WERI-Rb-1 (cell line): ENCODE data around the gene TBC1D5.
"Not testable (repeated sequence)": the region's sequence is repeated elsewhere in the genome, so short reads cannot be mapped to it uniquely, and the experiment has no call there.

Experiments used
- DNase-seq: peaks from one replicate; pipeline ENCODE4 v3.0.0-alpha.2; 2020
- H3K27ac ChIP-seq: fragments of 250-450 bp; sonication (Bioruptor Pico); 2 replicates; pipeline ENCODE4 v1.5.1; 2020; ENCODE audit warnings: mild to moderate bottlenecking, moderate library complexity
- H3K27me3 ChIP-seq: fragments of 250-450 bp; sonication (Bioruptor Pico); 2 replicates; pipeline ENCODE4 v1.5.1; 2021; ENCODE audit warnings: mild to moderate bottlenecking, low read depth, moderate library complexity; ENCODE audit not compliant: insufficient read depth, severe bottlenecking
- H3K36me3 ChIP-seq: fragments of 250-450 bp; sonication (Bioruptor Pico); 2 replicates; pipeline ENCODE4 v1.5.1; 2020; ENCODE audit warnings: mild to moderate bottlenecking, moderate library complexity
- H3K4me3 ChIP-seq: 2 replicates; pipeline ENCODE4 v1.5.1; 2011; ENCODE audit warnings: low read depth, mild to moderate bottlenecking, control low read depth, low read length
- H3K9me3 ChIP-seq: fragments of 250-450 bp; sonication (Bioruptor Pico); 2 replicates; pipeline ENCODE4 v1.5.1; 2021; ENCODE audit warnings: mild to moderate bottlenecking, moderate library complexity; ENCODE audit not compliant: severe bottlenecking
- CTCF ChIP-seq: IDR thresholded peaks from 2 replicates; pipeline ENCODE4 v1.5.1; 2011; ENCODE audit warnings: low read depth, mild to moderate bottlenecking, control low read depth, inconsistent platforms, low read length

Gene TBC1D5

GRCh38 chr3:17672506-17672905 is 69.9 kb downstream of the TBC1D5 start:
- Histone ChIP-seq H3K36me3 (no peaks in the 10 kb centered on the region), H3K27me3 (no peaks in the 10 kb centered on the region), H3K9me3 (no peaks in the 10 kb centered on the region), H3K4me3 (no peak overlapping the region), H3K27ac (no peak overlapping the region)
- DNase-seq, result no peak
- TF ChIP-seq CTCF, result no peak

GRCh38 chr3:17670749-17671148 is 71.7 kb downstream of the TBC1D5 start:
- no peak for TF ChIP-seq CTCF
- no peaks in the 10 kb centered on the region for H3K36me3 ChIP-seq
- H3K27ac ChIP-seq, result no peak overlapping the region
- no peaks in the 10 kb centered on the region for H3K9me3 ChIP-seq
- H3K4me3 ChIP-seq, result no peak overlapping the region
- no peaks in the 10 kb centered on the region for H3K27me3 ChIP-seq
- no peak for DNase-seq

- no peak for DNase-seq
Observed at GRCh38 chr3:17664923-17665322, 77.5 kb downstream of the TBC1D5 start.

GRCh38 chr3:17656264-17656663 is 86.2 kb downstream of the TBC1D5 start:
- no peak overlapping the region for H3K4me3 ChIP-seq
- DNase-seq, result no peak
- no peak for TF ChIP-seq CTCF
- no peaks in the 10 kb centered on the region for H3K36me3 ChIP-seq
- no peak overlapping the region for H3K27ac ChIP-seq
- no peaks in the 10 kb centered on the region for H3K9me3 ChIP-seq
- H3K27me3 ChIP-seq, result no peaks in the 10 kb centered on the region

More at GRCh38 chr3:17664923-17665322, 77.5 kb downstream of the TBC1D5 start:
- H3K27me3 ChIP-seq, result no peaks in the 10 kb centered on the region
- no peaks in the 10 kb centered on the region for H3K36me3 ChIP-seq
- TF ChIP-seq CTCF, result no peak
- no peak overlapping the region for H3K4me3 ChIP-seq
- H3K9me3 ChIP-seq, result no peaks in the 10 kb centered on the region
- H3K27ac ChIP-seq, result no peak overlapping the region

- Histone ChIP-seq H3K9me3 (no peaks in the 10 kb centered on the region), H3K27ac (no peak overlapping the region), H3K36me3 (no peaks in the 10 kb centered on the region), H3K4me3 (no peak overlapping the region), H3K27me3 (no peaks in the 10 kb centered on the region)
- no peak for TF ChIP-seq CTCF
- no peak for DNase-seq
Observed at GRCh38 chr3:17655743-17656142, 86.7 kb downstream of the TBC1D5 start.

- H3K36me3 ChIP-seq, DNase-seq, H3K27me3 ChIP-seq, H3K9me3 ChIP-seq, H3K27ac ChIP-seq, H3K4me3 ChIP-seq: not testable (repeated sequence)
Observed at GRCh38 chr3:17649748-17650147, 92.7 kb downstream of the TBC1D5 start.

- not testable (repeated sequence) for H3K27me3 ChIP-seq
Observed at GRCh38 chr3:17648630-17649355, 93.6 kb downstream of the TBC1D5 start.

More at GRCh38 chr3:17648630-17649355, 93.6 kb downstream of the TBC1D5 start:
- not testable (repeated sequence) for H3K9me3 ChIP-seq, H3K36me3 ChIP-seq, DNase-seq, H3K4me3 ChIP-seq, H3K27ac ChIP-seq
